IMR-90 (cell line): Measurements from ENCODE around the gene ZFR2.

Experiments
- BHLHE40 ChIP-seq: fragments of 150-350 bp; IDR thresholded peaks from 2 replicates; pipeline ENCODE4 v1.6.1; 2016; ENCODE audit warnings: mild to moderate bottlenecking, low read depth, low read length
- CEBPB ChIP-seq: IDR thresholded peaks from 2 replicates; pipeline ENCODE4 v1.6.1; 2012; ENCODE audit warnings: low read depth, low read length, improper control_type of control experiment
- CHD1 ChIP-seq: IDR thresholded peaks from 2 replicates; pipeline ENCODE4 v1.6.1; 2012; ENCODE audit warnings: low read depth, low read length, improper control_type of control experiment
- CTCF ChIP-seq: conservative IDR thresholded peaks from 2 replicates; pipeline ENCODE4 v1.5.1; 2012; ENCODE audit warnings: mild to moderate bottlenecking, low read depth, low read length, improper control_type of control experiment
- MAFK ChIP-seq: IDR thresholded peaks from 2 replicates; pipeline ENCODE4 v1.6.1; 2012; ENCODE audit warnings: low read depth, low read length, improper control_type of control experiment
- MXI1 ChIP-seq: IDR thresholded peaks from 2 replicates; pipeline ENCODE4 v1.6.1; 2012; ENCODE audit warnings: low read depth, mild to moderate bottlenecking, low read length, moderate library complexity, borderline replicate concordance
- POLR2A ChIP-seq: IDR thresholded peaks from 2 replicates; pipeline ENCODE4 v1.6.1; 2012; ENCODE audit warnings: mild to moderate bottlenecking, low read depth, low read length
- RAD21 ChIP-seq: IDR thresholded peaks from 2 replicates; pipeline ENCODE4 v1.6.1; 2012; ENCODE audit warnings: low read length, improper control_type of control experiment

GRCh38 chr19:3769494-3769893, 99.3 kb downstream of the ZFR2 start:
- TF ChIP-seq MAFK (no peak), CTCF (no peak), MXI1 (no peak), BHLHE40 (no peak), POLR2A (no peak), CHD1 (no peak), RAD21 (no peak), CEBPB (no peak)
